Neuronal stem cell (in vitro differentiated cells): ENCODE results near the gene GABRA6.

Experiments
- DNase-seq: peaks from one replicate; pipeline ENCODE4 v3.0.0-alpha.2; 2013; ENCODE audit warnings: low spot score
- H2AFZ ChIP-seq: one replicate; pipeline ENCODE4 v1.6.1; 2013; ENCODE audit warnings: mild to moderate bottlenecking, low read length, inconsistent platforms
- H2AK5ac ChIP-seq: 2 replicates; pipeline ENCODE4 v1.6.1; 2013; ENCODE audit warnings: low read depth, mild to moderate bottlenecking, inconsistent platforms, low read length, moderate library complexity, mixed read lengths
- H2BK120ac ChIP-seq: 2 replicates; pipeline ENCODE4 v1.6.1; 2013; ENCODE audit warnings: low read depth, mild to moderate bottlenecking, inconsistent platforms, low read length, moderate library complexity, mixed read lengths
- H2BK12ac ChIP-seq: one replicate; pipeline ENCODE4 v1.6.1; 2013; ENCODE audit warnings: low read length, inconsistent platforms
- H2BK15ac ChIP-seq: 2 replicates; pipeline ENCODE4 v1.6.1; 2013; ENCODE audit warnings: mild to moderate bottlenecking, low read length, inconsistent platforms, mixed read lengths
- H2BK5ac ChIP-seq: one replicate; pipeline ENCODE4 v1.6.1; 2013; ENCODE audit warnings: inconsistent platforms, mild to moderate bottlenecking, low read length, moderate library complexity
- H3K14ac ChIP-seq: one replicate; pipeline ENCODE4 v1.6.1; 2013; ENCODE audit warnings: low read length, inconsistent platforms
- H3K18ac ChIP-seq: 2 replicates; pipeline ENCODE4 v1.6.1; 2013; ENCODE audit warnings: low read length, inconsistent platforms
- H3K23ac ChIP-seq: 2 replicates; pipeline ENCODE4 v1.6.1; 2013; ENCODE audit warnings: low read depth, mild to moderate bottlenecking, mixed read lengths, low read length, inconsistent platforms; ENCODE audit not compliant: poor library complexity
- H3K27ac ChIP-seq: replicated peaks from 3 replicates; pipeline ENCODE4 v1.5.1; 2013; ENCODE audit warnings: low read length, inconsistent platforms
- H3K27me3 ChIP-seq, 3 experiments: 2 replicates each; pipeline ENCODE4 v1.6.1; 2013; ENCODE audit warnings: low read length in 3 of 3, mild to moderate bottlenecking in 2 of 3, inconsistent platforms in 1 of 3, low read depth in 1 of 3, mixed read lengths in 1 of 3, moderate library complexity in 1 of 3; ENCODE audit not compliant: control insufficient read depth in 3 of 3, insufficient read depth in 3 of 3
- H3K36me3 ChIP-seq, 2 donors: replicated peaks in 1 of 2; 2 replicates each; pipeline ENCODE4 v1.6.1; 2013; ENCODE audit warnings: low read length in 2 of 2; ENCODE audit not compliant: control insufficient read depth in 2 of 2, insufficient read depth in 2 of 2
- H3K4ac ChIP-seq: 2 replicates; pipeline ENCODE4 v1.6.1; 2013; ENCODE audit warnings: inconsistent platforms, mild to moderate bottlenecking, low read length, moderate library complexity
- H3K4me1 ChIP-seq, 2 donors: 1 replicate in 1 of 2; 2 replicates in 1 of 2; pipeline ENCODE4 v1.6.1; 2013; ENCODE audit warnings: low read length in 2 of 2, low read depth in 1 of 2; ENCODE audit not compliant: control insufficient read depth in 2 of 2, insufficient read depth in 1 of 2
- H3K4me2 ChIP-seq: one replicate; pipeline ENCODE4 v1.6.1; 2013; ENCODE audit warnings: mild to moderate bottlenecking, low read length, inconsistent platforms; ENCODE audit not compliant: insufficient read depth, poor library complexity, severe bottlenecking
- H3K4me3 ChIP-seq, 2 donors: 2 replicates each; pipeline ENCODE4 v1.5.1; 2013; ENCODE audit warnings: low read length in 2 of 2, mild to moderate bottlenecking in 2 of 2, inconsistent platforms in 1 of 2, moderate library complexity in 1 of 2
- H3K79me1 ChIP-seq: one replicate; pipeline ENCODE4 v1.6.1; 2013; ENCODE audit warnings: low read depth, mild to moderate bottlenecking, inconsistent platforms, low read length, moderate library complexity
- H3K9ac ChIP-seq: one replicate; pipeline ENCODE4 v1.6.1; 2013; ENCODE audit warnings: mild to moderate bottlenecking, low read depth, low read length, inconsistent platforms; ENCODE audit not compliant: poor library complexity
- H3K9me3 ChIP-seq, 2 donors: replicated peaks in 1 of 2; 2 replicates each; pipeline versions ENCODE3 to v1.6.1; 2013; ENCODE audit warnings: low read length in 2 of 2, mild to moderate bottlenecking in 2 of 2, inconsistent platforms in 1 of 2, low read depth in 1 of 2, mixed read lengths in 1 of 2, moderate library complexity in 1 of 2; ENCODE audit not compliant: control insufficient read depth in 2 of 2, insufficient read depth in 1 of 2
- H4K8ac ChIP-seq: one replicate; pipeline ENCODE4 v1.6.1; 2013; ENCODE audit warnings: low read depth, mild to moderate bottlenecking, inconsistent platforms, low read length, moderate library complexity
- H4K91ac ChIP-seq: one replicate; pipeline ENCODE4 v1.6.1; 2013; ENCODE audit warnings: low read length, low read depth, mild to moderate bottlenecking, inconsistent platforms; ENCODE audit not compliant: poor library complexity
- WGBS, 2 donors: extraction: QIAGEN DNeasy Blood & Tissue Kit; methylation state at CpG; one replicate each; pipeline ENCODE4 v1.1.7; 2013; ENCODE audit warnings: missing lambda C conversion rate in 2 of 2, mixed read lengths in 1 of 2; ENCODE audit not compliant: insufficient read length in 2 of 2, insufficient replicate concordance in 1 of 2; ENCODE audit errors: extremely low coverage in 2 of 2; 5-methylcytosine and 5-hydroxymethylcytosine counted together

The GABRA6 gene

DNA sequence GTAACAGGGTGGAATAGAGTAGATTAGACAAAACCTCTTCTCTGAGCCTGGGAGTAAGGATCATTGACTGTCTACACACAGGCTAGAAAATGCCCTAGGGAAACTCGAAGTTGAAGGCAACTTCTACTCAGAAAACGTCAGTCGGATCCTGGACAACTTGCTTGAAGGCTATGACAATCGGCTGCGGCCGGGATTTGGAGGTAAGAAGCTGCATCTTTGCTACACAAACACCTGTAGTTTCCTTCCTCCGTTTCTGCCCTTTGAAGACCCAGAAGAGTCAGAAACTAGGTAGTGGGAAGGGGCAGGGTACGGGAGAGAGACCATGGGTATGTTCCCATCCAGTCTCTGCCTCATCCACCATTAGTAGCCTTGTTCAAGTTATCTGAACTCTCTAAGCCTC is 628 bp downstream of the GABRA6 start:
- H3K4me1 ChIP-seq: no peaks in the 10 kb centered on the region
- no peak overlapping the region for H2AK5ac ChIP-seq
- H3K18ac ChIP-seq: no peak overlapping the region
- no peak overlapping the region for H2BK12ac ChIP-seq
- H2BK120ac ChIP-seq: no peak overlapping the region
- DNase-seq: no peak
- no peak overlapping the region for H4K91ac ChIP-seq
- no peak overlapping the region for H3K4ac ChIP-seq
- H3K14ac ChIP-seq: no peak overlapping the region
- no peak overlapping the region for H2BK15ac ChIP-seq
- no peak overlapping the region for H3K27ac ChIP-seq
- no peaks in the 10 kb centered on the region for H3K79me1 ChIP-seq
- no peak overlapping the region for H3K23ac ChIP-seq
- no peak overlapping the region for H3K9ac ChIP-seq
- no peak overlapping the region for H3K4me2 ChIP-seq
- H4K8ac ChIP-seq: no peak overlapping the region
- no peaks in the 10 kb centered on the region for H3K9me3 ChIP-seq
- no CpG with 5 or more reads among the region's 8 CpGs for WGBS, 2 donors
- no peaks in the 10 kb centered on the region for H3K27me3 ChIP-seq
- no peak overlapping the region for H2BK5ac ChIP-seq
- H2AFZ ChIP-seq: no peak overlapping the region
- no peaks in the 10 kb centered on the region for H3K36me3 ChIP-seq
- H3K4me3 ChIP-seq: no peak overlapping the region

DNA sequence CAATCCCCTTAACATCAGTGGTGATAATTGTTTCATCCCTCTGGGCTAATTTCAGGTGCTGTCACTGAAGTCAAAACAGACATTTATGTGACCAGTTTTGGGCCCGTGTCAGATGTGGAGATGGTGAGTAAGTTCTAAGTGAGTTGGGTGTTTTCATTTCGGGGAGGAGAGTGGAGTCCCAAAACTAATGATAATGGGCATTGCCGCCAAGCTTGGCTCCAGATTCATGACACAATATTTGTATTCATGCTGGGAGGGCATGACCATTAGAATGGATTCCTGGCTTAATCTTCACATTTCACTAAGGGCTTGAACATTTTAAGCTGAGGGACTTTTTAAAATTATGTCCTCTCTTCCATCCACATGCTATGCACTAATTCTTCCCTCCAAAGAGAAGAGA is 1.4 kb downstream of the GABRA6 start:
- WGBS, 2 donors: no CpG with 5 or more reads among the region's 3 CpGs
- no peak overlapping the region for H3K9ac ChIP-seq
- H2BK5ac ChIP-seq: no peak overlapping the region
- H3K79me1 ChIP-seq: no peaks in the 10 kb centered on the region
- H3K18ac ChIP-seq: no peak overlapping the region
- no peaks in the 10 kb centered on the region for H3K36me3 ChIP-seq
- H3K4me1 ChIP-seq: no peaks in the 10 kb centered on the region
- no peak overlapping the region for H2BK120ac ChIP-seq
- H3K4me3 ChIP-seq: no peak overlapping the region
- H3K4ac ChIP-seq: no peak overlapping the region
- no peak overlapping the region for H3K4me2 ChIP-seq
- H3K27me3 ChIP-seq: no peaks in the 10 kb centered on the region
- no peak overlapping the region for H2BK15ac ChIP-seq
- DNase-seq: no peak
- H3K23ac ChIP-seq: no peak overlapping the region
- no peak overlapping the region for H4K91ac ChIP-seq
- no peak overlapping the region for H3K27ac ChIP-seq
- H2BK12ac ChIP-seq: no peak overlapping the region
- no peaks in the 10 kb centered on the region for H3K9me3 ChIP-seq
- no peak overlapping the region for H2AK5ac ChIP-seq
- no peak overlapping the region for H4K8ac ChIP-seq
- no peak overlapping the region for H3K14ac ChIP-seq
- H2AFZ ChIP-seq: no peak overlapping the region

DNA sequence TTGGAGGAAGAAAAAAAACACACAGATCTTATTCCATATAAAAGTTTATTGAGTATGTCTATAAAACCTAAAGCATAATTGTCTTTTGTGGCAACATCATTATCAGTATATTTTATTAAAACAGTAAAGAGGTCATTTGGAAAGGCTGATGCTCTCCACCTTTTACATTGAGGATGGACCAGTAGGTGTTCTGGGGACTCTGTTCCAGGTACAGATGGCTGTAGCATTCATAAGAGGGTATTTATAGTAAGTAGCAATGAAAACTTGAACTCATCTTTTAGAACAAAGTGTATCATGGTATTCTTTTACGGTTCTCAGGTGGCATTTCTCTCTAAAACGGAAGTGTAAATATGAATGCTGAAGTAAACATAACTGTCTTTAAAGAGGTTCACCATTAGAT is 1.8 kb downstream of the GABRA6 start:
- Histone ChIP-seq H2BK120ac (no peak overlapping the region), H3K9ac (no peak overlapping the region), H3K36me3 (no peaks in the 10 kb centered on the region), H3K27me3 (no peaks in the 10 kb centered on the region), H3K4ac (no peak overlapping the region), H4K91ac (no peak overlapping the region), H3K14ac (no peak overlapping the region), H3K27ac (no peak overlapping the region), H3K79me1 (no peaks in the 10 kb centered on the region), H2BK5ac (no peak overlapping the region), H3K4me1 (no peaks in the 10 kb centered on the region), H2BK12ac (no peak overlapping the region), H2BK15ac (no peak overlapping the region), H4K8ac (no peak overlapping the region), H2AK5ac (no peak overlapping the region), H3K9me3 (no peaks in the 10 kb centered on the region), H3K18ac (no peak overlapping the region), H3K4me2 (no peak overlapping the region), H3K23ac (no peak overlapping the region), H3K4me3 (no peak overlapping the region), H2AFZ (no peak overlapping the region)
- WGBS, 2 donors: no CpG with 5 or more reads among the region's 2 CpGs
- DNase-seq: no peak

DNA sequence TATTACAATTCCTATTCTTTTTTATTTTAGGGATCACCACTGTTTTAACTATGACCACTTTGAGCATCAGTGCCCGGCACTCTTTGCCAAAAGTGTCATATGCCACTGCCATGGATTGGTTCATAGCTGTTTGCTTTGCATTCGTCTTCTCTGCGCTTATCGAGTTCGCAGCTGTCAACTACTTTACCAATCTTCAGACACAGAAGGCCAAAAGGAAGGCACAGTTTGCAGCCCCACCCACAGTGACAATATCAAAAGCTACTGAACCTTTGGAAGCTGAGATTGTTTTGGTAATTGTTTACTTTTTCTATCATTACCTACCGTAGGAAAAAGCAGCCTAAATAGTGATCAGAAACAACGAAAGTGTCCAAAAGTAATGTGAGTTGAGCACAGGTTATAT is 6.4 kb downstream of the GABRA6 start:
- H4K91ac ChIP-seq: no peak overlapping the region
- H2BK5ac ChIP-seq: no peak overlapping the region
- H3K9ac ChIP-seq: no peak overlapping the region
- no peaks in the 10 kb centered on the region for H3K4me1 ChIP-seq
- H3K36me3 ChIP-seq: no peaks in the 10 kb centered on the region
- no peak overlapping the region for H3K4me2 ChIP-seq
- H2BK120ac ChIP-seq: no peak overlapping the region
- no peaks in the 10 kb centered on the region for H3K27me3 ChIP-seq
- no peak overlapping the region for H3K14ac ChIP-seq
- DNase-seq: no peak
- no CpG with 5 or more reads among the region's 7 CpGs for WGBS, 2 donors
- H4K8ac ChIP-seq: no peak overlapping the region
- no peak overlapping the region for H3K23ac ChIP-seq
- no peak overlapping the region for H3K4me3 ChIP-seq
- H2BK15ac ChIP-seq: no peak overlapping the region
- H3K79me1 ChIP-seq: no peaks in the 10 kb centered on the region
- H3K4ac ChIP-seq: no peak overlapping the region
- H3K27ac ChIP-seq: no peak overlapping the region
- H2BK12ac ChIP-seq: no peak overlapping the region
- H2AK5ac ChIP-seq: no peak overlapping the region
- H2AFZ ChIP-seq: no peak overlapping the region
- H3K18ac ChIP-seq: no peak overlapping the region
- H3K9me3 ChIP-seq: no peaks in the 10 kb centered on the region
